NK-92 treated with Interleukin-12 subunit alpha and Interleukin-12 subunit beta, amount 100 ng/mL, for 24 hours (cell line): Measurements from ENCODE around the gene LHFPL2.

Source experiments
- DNase-seq: peaks from one replicate; lab custom pipeline; 2025; lab: John Stamatoyannopoulos, UW

Gene LHFPL2

GRCh38 chr5:78543916-78544315 lies 104.7 kb downstream of the LHFPL2 start:
- no peak for DNase-seq

GRCh38 chr5:78543292-78543691 lies 105.3 kb downstream of the LHFPL2 start:
- no peak for DNase-seq

GRCh38 chr5:78542321-78542840 lies 106.2 kb downstream of the LHFPL2 start:
- DNase-seq, result no peak

GRCh38 chr5:78541086-78541654 lies 107.4 kb downstream of the LHFPL2 start:
- DNase-seq, result no peak

GRCh38 chr5:78540335-78541085 lies 108.1 kb downstream of the LHFPL2 start:
- DNase-seq, result no peak

GRCh38 chr5:78538240-78538850 lies 110.2 kb downstream of the LHFPL2 start:
- DNase-seq, result no peak

- no peak for DNase-seq
Observed at GRCh38 chr5:78537821-78538220, 110.8 kb downstream of the LHFPL2 start.

- no peak for DNase-seq
Observed at GRCh38 chr5:78537411-78537810, 111.2 kb downstream of the LHFPL2 start.

- DNase-seq, result no peak
Observed at GRCh38 chr5:78536661-78537196, 111.8 kb downstream of the LHFPL2 start.

- no peak for DNase-seq
Observed at GRCh38 chr5:78534905-78535200, 113.7 kb downstream of the LHFPL2 start.

GRCh38 chr5:78534148-78534904 lies 114.2 kb downstream of the LHFPL2 start:
- no peak for DNase-seq

GRCh38 chr5:78533356-78533755 lies 115.2 kb downstream of the LHFPL2 start:
- no peak for DNase-seq

GRCh38 chr5:78530342-78531096 lies 118.1 kb downstream of the LHFPL2 start:
- DNase-seq, result no peak

- no peak for DNase-seq
Observed at GRCh38 chr5:78527925-78528324, 120.6 kb downstream of the LHFPL2 start.

- DNase-seq, result no peak
Observed at GRCh38 chr5:78527054-78527859, 121.3 kb downstream of the LHFPL2 start.

GRCh38 chr5:78526049-78526525 lies 122.5 kb downstream of the LHFPL2 start:
- DNase-seq, result no peak

- no peak for DNase-seq
Observed at GRCh38 chr5:78523314-78524193, 125.0 kb downstream of the LHFPL2 start.

- no peak for DNase-seq
Observed at GRCh38 chr5:78522476-78523260, 125.9 kb downstream of the LHFPL2 start.

- no peak for DNase-seq
Observed at GRCh38 chr5:78521455-78521854, 127.1 kb downstream of the LHFPL2 start.
